HCT116 (cell line): Measurements from ENCODE around the gene THOC2.

Experiments
- ATF3 ChIP-seq: IDR thresholded peaks from 2 replicates; pipeline ENCODE4 v1.6.1; 2012
- CTCF ChIP-seq, 3 experiments: fragments of 200-600 bp in 1 of 3; sonication (generic) in 1 of 3; IDR thresholded peaks in 2 of 3; conservative IDR thresholded peaks in 1 of 3; 2 replicates each; pipeline ENCODE4 v1.5.1; 2012 to 2017; ENCODE audit warnings: low read depth in 2 of 3, low read length in 2 of 3, antibody characterized with exemption in 1 of 3, borderline replicate concordance in 1 of 3, control low read depth in 1 of 3, mild to moderate bottlenecking in 1 of 3, mixed read lengths in 1 of 3, mixed run types in 1 of 3, moderate library complexity in 1 of 3; ENCODE audit not compliant: insufficient read depth in 1 of 3
- ELF1 ChIP-seq: IDR thresholded peaks from 2 replicates; pipeline ENCODE4 v1.6.1; 2012; ENCODE audit warnings: low read depth, borderline replicate concordance
- EZH2 ChIP-seq: fragments of 200-600 bp; sonication (generic); IDR thresholded peaks from 2 replicates; pipeline ENCODE4 v1.6.1; 2017; ENCODE audit warnings: antibody characterized with exemption, mixed run types
- EZH2phosphoT487 ChIP-seq: fragments of 200-600 bp; IDR thresholded peaks from 2 replicates; pipeline ENCODE4 v1.6.1; 2018; ENCODE audit warnings: antibody characterized with exemption, borderline replicate concordance
- POLR2A ChIP-seq: IDR thresholded peaks from 2 replicates; pipeline ENCODE4 v1.7.0; 2011; ENCODE audit warnings: borderline replicate concordance; ENCODE audit not compliant: insufficient read depth, insufficient read length; ENCODE audit errors: extremely low read depth
- SIN3A ChIP-seq: IDR thresholded peaks from 2 replicates; pipeline ENCODE4 v1.6.1; 2012; ENCODE audit warnings: low read depth
- ZFX ChIP-seq: fragments of 450-650 bp; IDR thresholded peaks from 2 replicates; pipeline ENCODE4 v1.6.1; 2017
- TF ChIP-seq, protein P1 (sequence below): IDR thresholded peaks from 2 replicates; pipeline ENCODE4 v1.6.1; 2012; ENCODE audit warnings: low read depth

DNA sequence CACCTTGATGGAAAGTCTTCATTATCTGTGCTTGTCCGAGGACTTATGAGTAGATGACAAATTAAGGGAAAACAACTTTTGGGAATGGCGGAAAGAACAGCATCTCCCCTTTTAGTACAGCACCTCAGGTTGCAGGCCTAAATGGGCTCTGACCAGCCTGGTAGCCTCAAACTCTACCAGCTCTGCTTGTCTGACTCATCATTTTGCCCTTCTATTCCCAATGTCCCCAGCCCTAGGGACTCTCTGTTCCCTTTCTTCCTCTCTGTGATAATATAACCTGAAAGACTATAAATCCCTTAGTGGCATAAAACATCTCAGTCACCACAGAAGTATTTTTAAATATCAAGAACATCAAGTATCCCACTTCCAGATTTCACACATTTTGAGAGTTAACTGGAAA lies 121.9 kb downstream of the THOC2 start:
- TF ChIP-seq, protein P1, sequence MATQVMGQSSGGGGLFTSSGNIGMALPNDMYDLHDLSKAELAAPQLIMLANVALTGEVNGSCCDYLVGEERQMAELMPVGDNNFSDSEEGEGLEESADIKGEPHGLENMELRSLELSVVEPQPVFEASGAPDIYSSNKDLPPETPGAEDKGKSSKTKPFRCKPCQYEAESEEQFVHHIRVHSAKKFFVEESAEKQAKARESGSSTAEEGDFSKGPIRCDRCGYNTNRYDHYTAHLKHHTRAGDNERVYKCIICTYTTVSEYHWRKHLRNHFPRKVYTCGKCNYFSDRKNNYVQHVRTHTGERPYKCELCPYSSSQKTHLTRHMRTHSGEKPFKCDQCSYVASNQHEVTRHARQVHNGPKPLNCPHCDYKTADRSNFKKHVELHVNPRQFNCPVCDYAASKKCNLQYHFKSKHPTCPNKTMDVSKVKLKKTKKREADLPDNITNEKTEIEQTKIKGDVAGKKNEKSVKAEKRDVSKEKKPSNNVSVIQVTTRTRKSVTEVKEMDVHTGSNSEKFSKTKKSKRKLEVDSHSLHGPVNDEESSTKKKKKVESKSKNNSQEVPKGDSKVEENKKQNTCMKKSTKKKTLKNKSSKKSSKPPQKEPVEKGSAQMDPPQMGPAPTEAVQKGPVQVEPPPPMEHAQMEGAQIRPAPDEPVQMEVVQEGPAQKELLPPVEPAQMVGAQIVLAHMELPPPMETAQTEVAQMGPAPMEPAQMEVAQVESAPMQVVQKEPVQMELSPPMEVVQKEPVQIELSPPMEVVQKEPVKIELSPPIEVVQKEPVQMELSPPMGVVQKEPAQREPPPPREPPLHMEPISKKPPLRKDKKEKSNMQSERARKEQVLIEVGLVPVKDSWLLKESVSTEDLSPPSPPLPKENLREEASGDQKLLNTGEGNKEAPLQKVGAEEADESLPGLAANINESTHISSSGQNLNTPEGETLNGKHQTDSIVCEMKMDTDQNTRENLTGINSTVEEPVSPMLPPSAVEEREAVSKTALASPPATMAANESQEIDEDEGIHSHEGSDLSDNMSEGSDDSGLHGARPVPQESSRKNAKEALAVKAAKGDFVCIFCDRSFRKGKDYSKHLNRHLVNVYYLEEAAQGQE: no peak
- TF ChIP-seq CTCF (IDR thresholded peaks at IDR 0.05 in 2 of 3, conservative IDR thresholded peaks at IDR 0.05 in 1 of 3; ENCODE audit: borderline replicate concordance in 1 of 3, insufficient read depth in 1 of 3, low read depth in 2 of 3, low read length in 2 of 3): no peak
- no peak for TF ChIP-seq POLR2A
- no peak for TF ChIP-seq EZH2phosphoT487
- no peak for TF ChIP-seq SIN3A
- no peak for TF ChIP-seq ELF1
- no peak for TF ChIP-seq EZH2
- TF ChIP-seq ZFX: no peak
- no peak for TF ChIP-seq ATF3
